K562 (cell line): ENCODE results near the gene MRPL32. TPM values are rescaled to one million over a fixed set of nuclear protein-coding genes. Genes with fewer than 3 reads are reported as not detected.
A peak's percentile ranks its signal among the peaks of the same experiment; 100 is the strongest.

Source experiments
- ASH1L ChIP-seq: fragments of 450-650 bp; IDR thresholded peaks from 2 replicates; pipeline ENCODE4 v1.6.1; 2018; ENCODE audit warnings: borderline replicate concordance, mild to moderate bottlenecking, low read depth; ENCODE audit not compliant: partially characterized antibody
- FOXJ2 ChIP-seq: fragments of 200-800 bp; sonication (Bioruptor generic); IDR thresholded peaks from 2 replicates; pipeline ENCODE4 v1.6.1; 2016; ENCODE audit warnings: missing genetic modification characterization, missing compliant biosample characterization
- NONO ChIP-seq, 2 experiments: fragments of 200-400 bp in 1 of 2; fragments of 450-650 bp in 1 of 2; formaldehyde crosslinking in 1 of 2; IDR thresholded peaks; 2 replicates each; pipeline ENCODE4 v1.6.1; 2017; ENCODE audit warnings: low read depth in 2 of 2, mild to moderate bottlenecking in 2 of 2, moderate library complexity in 2 of 2, low read length in 1 of 2
- POLR2AphosphoS5 ChIP-seq: IDR thresholded peaks from 2 replicates; pipeline ENCODE4 v1.6.1; 2011; ENCODE audit warnings: mild to moderate bottlenecking, low read depth, low read length, moderate library complexity; ENCODE audit not compliant: control insufficient read depth, insufficient read depth
- RFX5 ChIP-seq: IDR thresholded peaks from 2 replicates; pipeline ENCODE4 v1.6.1; 2011; ENCODE audit warnings: low read depth, mild to moderate bottlenecking, improper control_type of control experiment, low read length
- SLC30A9 ChIP-seq: fragments of 250-450 bp; sonication (Bioruptor Pico); IDR thresholded peaks from 2 replicates; pipeline ENCODE4 v1.8.0; 2022; ENCODE audit warnings: mild to moderate bottlenecking, moderate library complexity
- SRSF7 ChIP-seq: fragments of 200-400 bp; formaldehyde crosslinking; optimal IDR thresholded peaks from 2 replicates; pipeline ENCODE3; 2017; ENCODE audit warnings: mild to moderate bottlenecking, low read depth, low read length
- STAT5A ChIP-seq: IDR thresholded peaks from 2 replicates; pipeline ENCODE4 v1.6.1; 2012; ENCODE audit warnings: low read length, inconsistent platforms, borderline replicate concordance
- TFAM ChIP-seq: fragments of 250-450 bp; sonication (Bioruptor Pico); conservative IDR thresholded peaks from 2 replicates; pipeline ENCODE4 v1.5.0; 2021; ENCODE audit warnings: mild to moderate bottlenecking, moderate library complexity
- XRCC5 ChIP-seq: fragments of 200-400 bp; formaldehyde crosslinking; IDR thresholded peaks from 2 replicates; pipeline ENCODE4 v1.6.1; 2017; ENCODE audit warnings: low read depth, mild to moderate bottlenecking, low read length
- ZKSCAN8 ChIP-seq: fragments of 200-800 bp; sonication (Bioruptor generic); IDR thresholded peaks from 2 replicates; pipeline ENCODE4 v1.6.1; 2016; ENCODE audit warnings: missing genetic modification characterization, missing compliant biosample characterization
- ZNF668 ChIP-seq: fragments of 250-450 bp; sonication (Bioruptor Pico); IDR thresholded peaks from 2 replicates; pipeline ENCODE4 v1.8.0; 2022; ENCODE audit warnings: mild to moderate bottlenecking, inconsistent platforms
- ZZZ3 ChIP-seq: fragments of 450-650 bp; IDR thresholded peaks from 2 replicates; pipeline ENCODE4 v1.6.1; 2016; ENCODE audit warnings: antibody characterized with exemption, mild to moderate bottlenecking, moderate library complexity
- polyA plus RNA-seq, 8 experiments: library from polyadenylated mRNA; depleted of rRNA in 4 of 8; stranded (reverse) in 5 of 8; unstranded in 3 of 8; fragments of >200 nt; fragmentation: Nextera tagmentation in 2 of 8; fragmentation: Illumina TruSeq in 1 of 8; extraction: Ambion mirVana in 2 of 8; extraction: Trizol in 1 of 8; gene quantifications; 2 replicates each; pipeline versions ENCODE4 v1.2.1 to v1.2.3, GENCODE V29; 2011 to 2014; ENCODE audit warnings: inconsistent platforms in 1 of 8, missing spikeins in 1 of 8
- total RNA-seq, 7 experiments: library from RNA; depleted of rRNA in 6 of 7; stranded (reverse); fragments of >200 nt in 6 of 7; fragmentation: Illumina TruSeq in 2 of 7; extraction: Trizol in 2 of 7; gene quantifications; 2 replicates each; pipeline versions ENCODE4 v1.2.1 to v1.2.3, GENCODE V29; 2011 to 2021; ENCODE audit warnings: low replicate concordance in 1 of 7
- TF ChIP-seq, protein P1 (sequence below), 2 experiments: IDR thresholded peaks; 2 replicates each; pipeline ENCODE4 v1.6.1; 2012; ENCODE audit warnings: improper control_type of control experiment in 2 of 2, low read depth in 2 of 2, low read length in 2 of 2, borderline replicate concordance in 1 of 2
- TF ChIP-seq, protein P2 (sequence below): fragments of 450-650 bp; IDR thresholded peaks from 2 replicates; pipeline ENCODE4 v1.6.1; 2016; ENCODE audit warnings: low read depth
- TF ChIP-seq, protein P3 (sequence below): fragments of 450-650 bp; IDR thresholded peaks from 2 replicates; pipeline ENCODE4 v1.6.1; 2014; ENCODE audit warnings: low read depth, mild to moderate bottlenecking, moderate library complexity, borderline replicate concordance

MRPL32 gene
- total and polyA plus RNA-seq, 9 of the 15 experiments (the other 6 are each of a cell fraction or from before 2014, with no cell fraction given), result 75.5 to 351 (median 138) TPM

DNA sequence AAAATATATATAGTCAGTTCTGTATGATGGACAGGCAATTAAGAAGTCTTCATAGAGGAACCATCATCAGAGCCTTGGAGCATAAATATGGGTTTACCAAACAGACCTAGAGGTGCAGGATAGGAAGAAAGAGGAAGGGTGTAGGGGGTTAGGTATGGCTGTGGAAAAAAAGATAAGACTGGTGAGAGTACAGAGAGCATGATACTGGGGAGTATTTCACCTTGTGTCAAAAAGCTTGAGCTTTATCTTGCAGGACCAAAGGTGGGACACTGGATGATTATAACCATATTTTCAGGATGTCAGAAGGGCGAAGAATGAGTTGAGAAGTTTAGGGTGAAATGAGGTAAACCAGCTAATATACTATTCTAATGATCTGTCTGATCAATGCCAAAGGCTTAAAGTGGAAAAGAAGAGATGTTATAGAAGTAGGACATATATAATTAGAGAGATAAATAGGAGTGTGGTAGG is 54.6 kb downstream of the MRPL32 start (continued):
- TF ChIP-seq TFAM (CRISPR knock-in tag), result no peak
- peak; percentile 90 for TF ChIP-seq POLR2AphosphoS5
- no peak for TF ChIP-seq SLC30A9
- TF ChIP-seq FOXJ2 (tag), result no peak
- TF ChIP-seq ASH1L, result no peak
- TF ChIP-seq STAT5A, result peak; percentile 87
- no peak for TF ChIP-seq ZKSCAN8 (CRISPR knock-in tag)
- TF ChIP-seq, protein P1, sequence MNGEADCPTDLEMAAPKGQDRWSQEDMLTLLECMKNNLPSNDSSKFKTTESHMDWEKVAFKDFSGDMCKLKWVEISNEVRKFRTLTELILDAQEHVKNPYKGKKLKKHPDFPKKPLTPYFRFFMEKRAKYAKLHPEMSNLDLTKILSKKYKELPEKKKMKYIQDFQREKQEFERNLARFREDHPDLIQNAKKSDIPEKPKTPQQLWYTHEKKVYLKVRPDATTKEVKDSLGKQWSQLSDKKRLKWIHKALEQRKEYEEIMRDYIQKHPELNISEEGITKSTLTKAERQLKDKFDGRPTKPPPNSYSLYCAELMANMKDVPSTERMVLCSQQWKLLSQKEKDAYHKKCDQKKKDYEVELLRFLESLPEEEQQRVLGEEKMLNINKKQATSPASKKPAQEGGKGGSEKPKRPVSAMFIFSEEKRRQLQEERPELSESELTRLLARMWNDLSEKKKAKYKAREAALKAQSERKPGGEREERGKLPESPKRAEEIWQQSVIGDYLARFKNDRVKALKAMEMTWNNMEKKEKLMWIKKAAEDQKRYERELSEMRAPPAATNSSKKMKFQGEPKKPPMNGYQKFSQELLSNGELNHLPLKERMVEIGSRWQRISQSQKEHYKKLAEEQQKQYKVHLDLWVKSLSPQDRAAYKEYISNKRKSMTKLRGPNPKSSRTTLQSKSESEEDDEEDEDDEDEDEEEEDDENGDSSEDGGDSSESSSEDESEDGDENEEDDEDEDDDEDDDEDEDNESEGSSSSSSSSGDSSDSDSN (IDR thresholded peaks at IDR 0.05; ENCODE audit: borderline replicate concordance in 1 of 2, low read depth in 2 of 2, low read length in 2 of 2), result no peak
- TF ChIP-seq ZZZ3, result no peak
- no peak for TF ChIP-seq ZNF668 (CRISPR knock-in tag)
- TF ChIP-seq, protein P2, sequence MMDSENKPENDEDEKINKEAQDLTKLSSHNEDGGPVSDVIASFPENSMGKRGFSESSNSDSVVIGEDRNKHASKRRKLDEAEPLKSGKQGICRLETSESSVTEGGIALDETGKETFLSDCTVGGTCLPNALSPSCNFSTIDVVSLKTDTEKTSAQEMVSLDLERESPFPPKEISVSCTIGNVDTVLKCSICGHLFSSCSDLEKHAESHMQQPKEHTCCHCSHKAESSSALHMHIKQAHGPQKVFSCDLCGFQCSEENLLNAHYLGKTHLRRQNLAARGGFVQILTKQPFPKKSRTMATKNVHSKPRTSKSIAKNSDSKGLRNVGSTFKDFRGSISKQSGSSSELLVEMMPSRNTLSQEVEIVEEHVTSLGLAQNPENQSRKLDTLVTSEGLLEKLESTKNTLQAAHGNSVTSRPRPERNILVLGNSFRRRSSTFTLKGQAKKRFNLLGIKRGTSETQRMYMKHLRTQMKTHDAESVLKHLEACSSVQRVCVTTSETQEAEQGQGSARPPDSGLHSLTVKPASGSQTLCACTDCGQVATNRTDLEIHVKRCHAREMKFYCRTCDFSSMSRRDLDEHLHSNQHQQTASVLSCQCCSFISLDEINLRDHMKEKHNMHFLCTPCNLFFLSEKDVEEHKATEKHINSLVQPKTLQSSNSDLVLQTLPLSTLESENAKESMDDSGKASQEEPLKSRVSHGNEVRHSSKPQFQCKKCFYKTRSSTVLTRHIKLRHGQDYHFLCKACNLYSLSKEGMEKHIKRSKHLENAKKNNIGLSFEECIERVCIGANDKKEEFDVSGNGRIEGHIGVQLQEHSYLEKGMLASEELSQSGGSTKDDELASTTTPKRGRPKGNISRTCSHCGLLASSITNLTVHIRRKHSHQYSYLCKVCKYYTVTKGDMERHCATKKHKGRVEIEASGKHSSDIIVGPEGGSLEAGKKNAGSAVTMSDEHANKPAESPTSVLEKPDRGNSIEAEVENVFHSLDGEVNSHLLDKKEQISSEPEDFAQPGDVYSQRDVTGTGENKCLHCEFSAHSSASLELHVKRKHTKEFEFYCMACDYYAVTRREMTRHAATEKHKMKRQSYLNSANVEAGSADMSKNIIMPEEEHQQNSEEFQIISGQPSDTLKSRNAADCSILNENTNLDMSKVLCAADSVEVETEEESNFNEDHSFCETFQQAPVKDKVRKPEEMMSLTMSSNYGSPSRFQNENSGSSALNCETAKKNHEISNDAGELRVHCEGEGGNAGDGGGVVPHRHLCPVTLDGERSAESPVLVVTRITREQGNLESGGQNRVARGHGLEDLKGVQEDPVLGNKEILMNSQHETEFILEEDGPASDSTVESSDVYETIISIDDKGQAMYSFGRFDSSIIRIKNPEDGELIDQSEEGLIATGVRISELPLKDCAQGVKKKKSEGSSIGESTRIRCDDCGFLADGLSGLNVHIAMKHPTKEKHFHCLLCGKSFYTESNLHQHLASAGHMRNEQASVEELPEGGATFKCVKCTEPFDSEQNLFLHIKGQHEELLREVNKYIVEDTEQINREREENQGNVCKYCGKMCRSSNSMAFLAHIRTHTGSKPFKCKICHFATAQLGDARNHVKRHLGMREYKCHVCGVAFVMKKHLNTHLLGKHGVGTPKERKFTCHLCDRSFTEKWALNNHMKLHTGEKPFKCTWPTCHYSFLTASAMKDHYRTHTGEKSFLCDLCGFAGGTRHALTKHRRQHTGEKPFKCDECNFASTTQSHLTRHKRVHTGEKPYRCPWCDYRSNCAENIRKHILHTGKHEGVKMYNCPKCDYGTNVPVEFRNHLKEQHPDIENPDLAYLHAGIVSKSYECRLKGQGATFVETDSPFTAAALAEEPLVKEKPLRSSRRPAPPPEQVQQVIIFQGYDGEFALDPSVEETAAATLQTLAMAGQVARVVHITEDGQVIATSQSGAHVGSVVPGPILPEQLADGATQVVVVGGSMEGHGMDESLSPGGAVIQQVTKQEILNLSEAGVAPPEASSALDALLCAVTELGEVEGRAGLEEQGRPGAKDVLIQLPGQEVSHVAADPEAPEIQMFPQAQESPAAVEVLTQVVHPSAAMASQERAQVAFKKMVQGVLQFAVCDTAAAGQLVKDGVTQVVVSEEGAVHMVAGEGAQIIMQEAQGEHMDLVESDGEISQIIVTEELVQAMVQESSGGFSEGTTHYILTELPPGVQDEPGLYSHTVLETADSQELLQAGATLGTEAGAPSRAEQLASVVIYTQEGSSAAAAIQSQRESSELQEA, result no peak
- no peak for TF ChIP-seq RFX5
- 0 out of 4 replicates have a peak, but pooled peaks of 1 of the 2 experiments have one; percentile 10 for TF ChIP-seq NONO (IDR thresholded peaks at IDR 0.05; ENCODE audit: low read depth in 2 of 2, low read length in 1 of 2)
- no peak for TF ChIP-seq SRSF7
- no peak for TF ChIP-seq XRCC5
- TF ChIP-seq, protein P3, sequence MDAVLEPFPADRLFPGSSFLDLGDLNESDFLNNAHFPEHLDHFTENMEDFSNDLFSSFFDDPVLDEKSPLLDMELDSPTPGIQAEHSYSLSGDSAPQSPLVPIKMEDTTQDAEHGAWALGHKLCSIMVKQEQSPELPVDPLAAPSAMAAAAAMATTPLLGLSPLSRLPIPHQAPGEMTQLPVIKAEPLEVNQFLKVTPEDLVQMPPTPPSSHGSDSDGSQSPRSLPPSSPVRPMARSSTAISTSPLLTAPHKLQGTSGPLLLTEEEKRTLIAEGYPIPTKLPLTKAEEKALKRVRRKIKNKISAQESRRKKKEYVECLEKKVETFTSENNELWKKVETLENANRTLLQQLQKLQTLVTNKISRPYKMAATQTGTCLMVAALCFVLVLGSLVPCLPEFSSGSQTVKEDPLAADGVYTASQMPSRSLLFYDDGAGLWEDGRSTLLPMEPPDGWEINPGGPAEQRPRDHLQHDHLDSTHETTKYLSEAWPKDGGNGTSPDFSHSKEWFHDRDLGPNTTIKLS, result no peak
